ENCODE measurements around the gene KIRREL2. TPM values are rescaled to one million over a fixed set of nuclear protein-coding genes. Genes with fewer than 3 reads are reported as not detected.
"Not testable (repeated sequence)": the region's sequence is repeated elsewhere in the genome, so short reads cannot be mapped to it uniquely, and the experiment has no call there.

Gene KIRREL2
- total RNA-seq, 1 experiment from 2014 or later, result 0.19 TPM

DNA sequence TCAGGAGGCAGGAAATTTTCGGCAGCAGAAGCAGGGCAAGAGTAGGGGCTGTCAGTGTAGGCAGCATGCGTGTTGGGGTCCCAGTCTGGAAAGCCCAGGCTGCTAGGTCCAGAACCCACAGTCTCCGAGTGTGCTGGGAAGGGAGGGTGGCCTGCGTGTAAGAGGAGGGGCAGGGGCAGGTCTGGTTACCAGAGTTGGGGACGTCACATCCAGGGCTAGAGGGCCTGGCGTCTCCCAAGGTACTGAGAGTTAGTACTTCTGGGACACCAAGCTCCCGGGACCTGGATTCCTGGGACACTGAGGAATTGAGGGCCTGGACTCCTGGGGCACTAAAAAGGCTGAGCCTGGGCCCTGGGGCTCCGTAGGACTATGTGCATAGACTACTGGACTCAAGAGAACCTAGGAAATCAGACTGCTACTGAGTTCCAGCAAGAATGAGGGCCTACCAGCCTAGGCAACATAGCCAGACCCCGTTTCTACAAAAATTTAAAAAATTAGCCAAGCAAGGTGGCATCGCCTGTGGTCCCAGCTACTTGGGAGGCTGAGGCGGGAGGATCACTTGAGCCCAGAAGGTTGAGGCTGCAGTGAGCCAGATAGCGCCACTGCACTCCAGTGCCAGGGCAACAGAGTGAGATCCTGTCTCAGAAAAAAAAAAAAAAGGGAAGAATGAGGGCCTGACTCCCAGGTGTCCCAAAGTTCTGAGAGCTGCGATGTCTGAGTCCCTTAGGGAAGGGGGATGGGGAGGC lies 41.2 kb downstream of the KIRREL2 start:
- DNase-seq (ENCODE audit: low spot score), result no peak

DNA sequence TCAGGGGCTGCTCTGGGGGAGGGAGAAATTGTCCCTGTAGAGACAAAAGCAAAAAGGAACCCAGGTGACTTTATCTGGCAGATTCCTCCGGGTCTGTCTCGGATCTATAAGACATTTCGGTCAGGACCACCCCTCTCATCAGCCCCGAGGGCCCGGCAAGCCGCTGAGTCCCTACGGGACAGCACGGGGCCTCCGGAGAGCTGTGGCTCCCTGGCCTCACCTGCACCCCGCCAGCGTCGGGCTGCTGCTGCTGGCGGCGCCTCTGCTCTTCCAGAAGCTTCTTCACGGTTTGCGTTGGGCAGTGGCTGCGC lies 41.7 kb downstream of the KIRREL2 start:
- DNase-seq (ENCODE audit: low spot score), result no peak

DNA sequence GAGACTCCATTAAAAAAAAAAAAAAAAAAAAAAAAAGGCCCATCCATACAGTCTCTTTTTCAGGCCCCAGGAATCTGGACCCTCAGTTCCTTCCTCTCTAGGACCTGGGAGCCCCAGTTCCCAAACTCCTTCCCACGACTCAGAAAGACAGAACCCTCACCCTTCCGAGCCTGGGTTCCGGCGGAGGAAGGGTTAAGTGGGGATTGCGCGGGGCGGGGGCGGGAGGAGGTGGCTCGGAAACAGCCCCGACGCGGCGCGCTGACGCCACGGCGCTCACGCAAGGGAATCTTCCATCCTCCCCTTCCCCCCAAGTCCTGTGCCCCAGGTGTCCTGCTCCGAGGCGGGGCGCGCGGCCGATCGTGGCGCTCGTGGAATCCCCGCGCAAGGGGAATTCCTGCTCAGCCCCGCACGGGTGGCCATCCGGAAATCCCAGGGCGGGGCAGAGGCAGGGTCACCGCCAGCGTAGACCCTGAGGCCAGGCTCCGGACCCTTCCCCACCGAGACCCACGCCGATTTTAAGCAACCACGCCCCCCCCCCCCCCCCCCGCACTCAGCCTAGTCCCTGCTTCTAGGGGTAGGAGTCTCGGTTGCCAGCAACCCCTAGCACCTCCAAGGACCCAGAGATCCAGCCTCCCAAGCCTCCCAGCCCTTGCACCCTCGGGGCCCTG lies 43.0 kb downstream of the KIRREL2 start:
- peak; percentile 89 for DNase-seq (ENCODE audit: low spot score)

DNA sequence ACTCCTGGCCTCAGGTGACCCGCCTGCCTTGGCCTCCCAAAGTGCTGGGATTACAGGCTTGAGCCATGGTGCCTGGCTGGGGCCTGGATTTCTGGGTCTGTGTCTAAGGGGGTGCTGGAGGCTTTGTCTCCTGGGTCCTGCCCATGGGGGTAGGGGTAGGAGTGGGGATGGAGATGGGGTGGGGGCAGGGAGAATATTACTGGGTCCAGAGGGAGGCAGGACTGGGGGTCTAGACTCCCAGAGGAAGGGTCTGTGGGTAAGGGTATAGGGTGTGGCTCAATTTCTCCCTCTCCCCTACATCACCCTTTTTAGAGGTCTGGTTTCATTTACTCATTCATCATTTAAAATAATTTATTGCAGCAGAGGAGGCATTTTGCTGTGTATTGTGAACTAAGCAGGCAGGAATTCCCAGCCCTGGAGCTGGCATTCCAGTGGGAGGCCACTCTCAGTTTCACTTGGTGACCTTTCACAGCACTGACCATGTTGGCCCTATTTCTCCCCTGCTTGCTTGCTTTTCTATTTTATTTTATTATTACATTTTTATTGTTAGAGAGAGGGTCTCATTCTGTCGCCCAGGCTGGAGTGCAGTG lies 44.4 kb downstream of the KIRREL2 start:
- DNase-seq (ENCODE audit: low spot score), result no peak

DNA sequence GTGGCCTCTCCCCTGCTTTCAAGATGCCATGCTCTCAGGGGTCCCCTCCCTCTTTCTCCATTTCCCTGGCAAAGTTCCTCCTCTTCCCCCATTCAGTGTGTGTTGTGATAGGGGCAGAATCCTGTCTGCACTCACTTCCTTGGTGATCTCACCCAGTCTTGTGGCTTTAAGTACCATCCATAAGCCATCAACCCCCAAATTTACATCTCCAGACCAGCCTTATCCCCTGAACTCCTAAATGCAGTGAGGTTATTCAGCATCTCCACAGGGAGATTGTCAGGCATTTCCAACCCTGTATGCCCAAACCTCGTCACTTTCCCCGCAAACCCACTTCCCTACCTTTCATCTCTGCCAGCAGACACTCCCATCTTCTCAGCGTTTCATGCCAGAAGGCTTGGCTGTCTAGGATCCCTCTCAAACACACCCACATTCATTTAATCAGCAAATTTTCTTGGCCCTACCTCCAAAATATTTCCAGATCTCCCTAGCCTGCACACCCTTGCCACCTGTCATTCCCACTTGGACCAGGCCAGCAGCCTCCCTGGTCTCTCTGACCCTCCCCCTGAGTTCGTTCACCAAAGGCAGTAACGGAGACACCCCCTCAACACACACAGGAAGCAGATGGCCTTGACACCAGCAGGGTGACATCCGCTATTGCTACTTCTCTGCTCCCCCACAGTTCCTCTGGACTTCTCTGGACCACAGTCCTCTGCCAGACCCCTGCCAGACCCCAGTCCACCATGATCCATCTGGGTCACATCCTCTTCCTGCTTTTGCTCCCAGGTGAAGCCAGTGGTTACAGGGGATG lies 45.3 kb downstream of the KIRREL2 start, which contains the start of gene HCST:
TSS of gene HCST (plus strand) at position 676 of the 808 bp plus-strand sequence. CDS start at position 741, 65 bp downstream.
- DNase-seq (ENCODE audit: low spot score), result no peak

DNA sequence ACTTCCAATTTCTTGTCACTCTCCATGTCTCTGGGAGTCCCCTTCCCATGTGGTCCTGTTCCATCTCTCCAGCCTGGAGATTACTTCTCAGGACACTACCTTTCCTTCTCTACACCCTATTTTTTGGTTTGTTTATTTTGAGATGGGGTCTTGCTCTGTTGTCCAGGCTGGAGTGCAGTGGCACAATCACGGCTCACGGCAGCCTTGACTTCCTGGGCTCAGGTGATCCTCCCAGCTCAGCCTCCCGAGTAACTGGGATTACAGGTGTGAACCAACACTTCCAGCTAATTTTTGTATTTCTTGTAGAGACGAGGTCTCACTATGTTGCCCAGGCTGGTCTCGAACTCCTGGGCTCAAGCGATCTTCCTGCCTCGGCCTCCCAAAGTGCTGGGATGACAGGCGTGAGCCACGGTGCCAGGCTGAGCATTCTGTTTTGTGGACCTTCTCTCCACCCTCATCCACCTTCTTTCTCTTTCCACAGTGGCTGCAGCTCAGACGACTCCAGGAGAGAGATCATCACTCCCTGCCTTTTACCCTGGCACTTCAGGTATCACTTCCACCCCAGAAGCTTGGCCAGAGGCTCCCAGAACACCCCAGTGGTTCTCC lies 46.3 kb downstream of the KIRREL2 start:
- DNase-seq (ENCODE audit: low spot score), result no peak

DNA sequence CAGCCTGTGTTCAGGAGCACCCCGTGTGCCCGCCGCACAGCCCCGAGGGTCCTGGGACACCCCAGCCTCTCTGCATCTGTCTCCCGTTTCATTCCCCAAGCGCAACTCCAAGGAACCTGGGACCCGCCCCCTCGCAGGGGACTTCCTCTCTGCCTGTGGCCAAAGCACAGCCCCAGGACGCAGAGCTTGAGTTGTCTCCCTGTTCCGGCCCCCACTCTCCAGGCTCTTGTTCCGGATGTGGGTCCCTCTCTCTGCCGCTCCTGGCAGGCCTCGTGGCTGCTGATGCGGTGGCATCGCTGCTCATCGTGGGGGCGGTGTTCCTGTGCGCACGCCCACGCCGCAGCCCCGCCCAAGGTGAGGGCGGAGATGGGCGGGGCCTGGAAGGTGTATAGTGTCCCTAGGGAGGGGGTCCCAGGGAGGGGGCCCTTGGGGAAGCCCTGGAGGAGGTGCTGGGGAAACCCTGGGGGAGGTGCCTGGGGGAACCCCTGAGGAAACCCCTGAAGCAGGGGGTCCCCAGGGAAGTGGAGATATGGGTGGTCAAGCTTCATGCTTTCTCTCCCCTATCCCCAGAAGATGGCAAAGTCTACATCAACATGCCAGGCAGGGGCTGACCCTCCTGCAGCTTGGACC lies 47.0 kb downstream of the KIRREL2 start:
- peak; percentile 90 for DNase-seq (ENCODE audit: low spot score)

DNA sequence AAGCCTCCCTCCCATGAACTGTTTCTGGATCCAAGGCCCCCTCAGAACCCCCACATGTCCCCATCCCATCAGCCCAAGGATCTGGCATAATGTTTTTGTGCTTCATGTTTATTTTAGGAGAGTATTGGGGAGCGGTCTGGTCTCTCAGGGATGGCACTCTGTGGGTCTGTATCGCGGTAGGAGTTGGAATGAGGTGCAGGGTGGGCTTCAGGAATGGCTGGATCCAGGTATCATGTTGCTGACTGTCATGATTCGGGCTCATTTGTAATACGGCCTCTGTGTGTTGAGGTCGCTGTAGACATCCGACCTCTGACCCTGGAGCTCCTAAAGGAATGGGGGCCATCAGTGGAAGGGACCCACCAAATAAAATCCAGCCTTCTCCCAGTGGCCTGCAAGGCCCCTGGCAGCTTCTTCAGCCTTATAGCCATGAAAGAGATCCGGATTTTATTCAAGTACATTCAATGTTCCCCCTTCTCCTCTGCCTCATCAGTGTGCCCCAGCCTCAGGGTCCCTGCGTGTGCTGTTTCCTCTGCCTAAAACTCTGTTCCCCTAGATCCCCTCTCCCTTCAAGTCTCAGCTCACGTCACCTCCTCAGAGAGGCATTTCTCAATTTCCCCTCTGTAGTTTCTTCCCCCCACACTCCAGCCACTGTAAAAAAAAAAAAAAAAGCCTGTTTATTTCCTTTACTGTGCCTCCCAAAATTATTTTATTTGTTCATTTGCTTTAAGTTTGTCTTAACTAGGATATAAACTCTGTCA lies 47.8 kb downstream of the KIRREL2 start:
- no peak for DNase-seq (ENCODE audit: low spot score)

DNA sequence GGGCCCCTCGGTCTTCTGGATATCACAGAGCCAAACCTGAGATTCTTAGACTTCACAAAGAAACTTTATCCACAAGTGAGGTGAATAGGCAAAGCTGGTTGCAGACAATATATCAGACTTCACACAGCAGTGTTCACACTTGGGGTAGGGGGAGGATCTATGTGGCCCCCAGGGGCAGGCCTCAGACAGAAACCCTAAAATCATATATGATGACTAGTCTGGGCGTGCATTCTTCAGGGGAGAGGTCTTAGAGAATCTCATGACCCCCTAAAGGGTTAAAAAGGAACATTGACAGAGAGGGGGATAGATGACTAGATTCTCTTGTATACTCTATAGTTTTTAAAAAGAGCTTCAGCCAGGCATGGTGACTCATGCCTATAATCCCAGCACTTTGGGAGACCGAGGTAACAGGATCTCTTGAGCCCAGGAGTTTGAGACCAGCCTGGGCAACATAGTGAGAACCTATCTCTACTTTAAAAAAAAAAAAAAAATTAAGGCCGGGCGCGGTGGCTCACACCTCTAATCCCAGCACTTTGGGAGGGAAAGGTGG lies 48.5 kb downstream of the KIRREL2 start:
- DNase-seq (ENCODE audit: low spot score), result no peak

DNA sequence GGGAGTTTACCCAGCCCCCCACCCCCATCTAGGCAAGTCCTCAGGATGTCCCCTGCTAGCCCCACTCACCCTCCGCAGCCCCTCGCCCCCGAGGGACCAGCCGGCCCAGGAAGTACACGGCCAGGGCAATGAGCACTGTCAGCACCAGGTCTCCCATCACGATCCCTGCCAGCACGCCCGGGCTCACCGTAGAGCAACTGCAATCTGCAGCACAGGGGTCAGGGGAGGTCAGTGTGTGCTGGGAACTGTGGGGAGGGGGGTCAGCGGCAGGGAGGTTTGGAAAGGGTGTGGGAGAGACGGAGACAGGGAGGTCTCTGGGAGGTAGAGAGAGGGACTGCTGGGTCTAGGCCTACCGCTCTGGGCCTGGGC lies 50.6 kb downstream of the KIRREL2 start:
- DNase-seq (ENCODE audit: low spot score), result no peak

DNA sequence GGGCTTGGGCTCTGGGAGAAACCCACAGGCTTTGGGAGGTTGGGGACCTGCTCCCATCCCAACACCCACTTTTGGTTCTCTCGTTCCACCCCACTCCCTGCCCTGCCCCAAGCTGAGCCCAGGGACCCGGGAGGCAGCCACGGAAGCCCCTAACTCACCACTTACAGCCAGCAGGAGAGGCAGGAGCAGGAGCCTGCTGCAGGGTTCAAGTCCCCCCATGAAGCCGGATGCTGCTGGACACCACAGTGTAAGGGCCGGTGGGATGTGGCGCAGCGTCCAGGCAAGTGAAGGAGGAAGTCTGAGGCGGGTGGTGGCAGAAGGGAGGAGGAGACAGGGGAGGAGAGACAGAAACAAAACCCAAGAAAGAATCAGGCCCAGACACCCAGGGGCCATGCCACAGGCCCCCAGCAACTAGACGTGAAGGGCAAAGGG lies 51.3 kb downstream of the KIRREL2 start, which contains the start of gene TYROBP:
TSS of gene TYROBP (minus strand) at position 286 of the 432 bp plus-strand sequence. CDS start at position 219, 67 bp downstream.
- DNase-seq (ENCODE audit: low spot score), result no peak

DNA sequence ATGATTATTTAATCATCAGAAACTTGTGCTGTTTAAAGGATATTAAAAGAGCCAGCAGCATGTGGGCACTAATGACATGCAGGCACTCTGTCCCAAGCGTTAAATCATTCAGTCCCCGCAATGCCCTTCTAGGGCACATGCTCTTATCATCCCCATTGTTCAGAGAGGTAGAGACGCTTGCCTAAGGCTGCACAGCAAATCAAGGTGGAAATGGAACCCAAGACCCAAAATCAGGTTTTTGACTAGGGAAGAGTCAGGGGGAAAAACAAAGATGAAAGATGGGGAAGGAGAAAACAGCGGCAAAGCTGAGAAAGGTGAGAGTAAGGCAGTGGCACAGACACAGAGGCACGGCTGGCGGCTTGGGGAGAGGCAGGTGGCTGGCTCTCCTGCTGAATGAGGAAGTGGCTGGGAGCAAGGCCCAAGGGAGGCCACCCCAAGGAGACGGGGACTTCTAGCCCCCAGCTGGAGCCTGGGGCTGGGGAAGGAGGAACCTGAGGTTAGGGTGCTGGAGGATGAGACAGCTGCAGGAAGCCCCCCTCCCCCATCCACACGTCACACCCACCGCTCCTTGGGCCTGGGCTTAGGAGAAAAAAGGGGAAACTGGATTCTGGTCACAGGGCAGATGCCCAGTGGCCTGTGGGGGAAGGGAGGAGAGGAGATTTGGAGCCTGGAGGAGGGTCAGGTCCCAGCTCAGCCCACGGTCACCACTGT lies 52.4 kb downstream of the KIRREL2 start:
- DNase-seq (ENCODE audit: low spot score), result no peak

DNA sequence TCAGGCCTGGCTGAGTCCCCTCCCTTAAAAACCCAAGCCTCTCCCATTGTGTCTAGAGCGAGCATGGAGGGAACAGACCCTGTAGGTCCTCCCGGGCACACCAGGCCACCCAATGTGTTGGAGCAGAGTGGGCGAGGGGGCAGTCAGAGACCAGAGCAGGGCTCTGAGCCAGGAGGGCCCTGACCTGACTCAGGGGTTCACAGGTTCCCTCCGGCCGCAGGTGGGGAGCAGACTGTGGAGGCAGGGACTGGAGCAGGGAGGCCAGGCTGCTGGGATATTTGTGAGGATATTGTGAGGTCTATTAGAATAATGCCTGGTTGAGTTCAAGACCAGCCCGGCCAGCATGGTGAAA lies 52.9 kb downstream of the KIRREL2 start:
- DNase-seq (ENCODE audit: low spot score), result no peak

DNA sequence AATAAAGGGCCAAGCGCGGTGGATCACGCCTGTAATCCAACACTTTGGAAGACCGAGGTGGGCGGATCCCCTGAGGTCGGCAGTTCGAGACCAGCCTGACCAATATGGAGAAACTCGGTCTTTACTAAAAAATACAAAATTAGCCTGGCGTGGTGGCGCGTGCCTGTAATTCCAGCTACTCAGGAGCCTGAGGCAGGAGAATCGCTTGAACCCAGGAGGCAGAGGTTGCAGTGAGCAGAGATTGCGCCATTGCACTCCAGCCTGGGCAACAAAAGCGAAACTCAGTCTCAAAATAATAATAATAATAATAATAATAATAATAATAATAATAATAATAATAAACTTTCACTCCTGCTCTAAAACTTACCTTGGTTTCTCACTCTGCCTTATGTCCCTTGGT lies 53.6 kb downstream of the KIRREL2 start:
- not testable (repeated sequence) for DNase-seq (ENCODE audit: low spot score)

DNA sequence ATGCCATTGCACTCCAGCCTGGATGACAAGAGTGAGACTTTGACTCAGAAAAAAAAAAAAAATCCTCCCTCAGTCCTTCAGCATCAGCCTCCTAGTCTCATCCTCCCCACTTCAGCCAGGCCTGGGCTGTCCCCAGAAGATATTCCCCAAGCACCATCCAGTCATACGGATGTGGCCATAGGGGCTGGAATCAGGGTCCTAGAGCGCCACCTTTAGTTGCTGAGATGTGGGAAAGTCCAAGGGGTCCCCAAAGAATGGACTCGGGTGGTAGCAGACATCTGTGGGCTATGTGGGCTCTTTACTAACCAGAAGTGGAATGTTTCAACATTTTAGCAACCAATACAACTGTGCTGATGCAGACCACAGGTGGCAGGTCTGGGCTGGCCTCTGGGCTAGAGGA lies 54.5 kb downstream of the KIRREL2 start:
- no peak for DNase-seq (ENCODE audit: low spot score)

DNA sequence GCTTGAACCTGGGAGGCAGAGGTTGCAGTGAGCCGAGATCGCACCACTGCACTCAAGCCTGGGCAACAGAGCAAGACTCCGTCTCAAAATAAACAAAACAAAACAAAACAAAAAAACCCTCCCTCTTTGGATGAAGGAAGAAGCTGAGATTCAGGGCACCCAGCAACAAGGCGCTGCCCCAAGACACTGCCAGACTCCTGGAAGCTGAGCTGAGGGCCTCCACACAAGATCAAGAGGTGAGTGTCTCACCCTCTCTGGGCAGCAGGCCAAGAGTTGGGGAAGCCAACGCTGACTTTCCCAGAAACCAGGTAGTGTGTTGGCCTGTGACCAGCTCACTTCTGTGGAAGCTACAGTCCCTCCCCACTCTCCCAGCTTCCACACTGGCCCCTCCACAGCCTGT lies 55.1 kb downstream of the KIRREL2 start:
- peak; percentile 70 for DNase-seq (ENCODE audit: low spot score)

DNA sequence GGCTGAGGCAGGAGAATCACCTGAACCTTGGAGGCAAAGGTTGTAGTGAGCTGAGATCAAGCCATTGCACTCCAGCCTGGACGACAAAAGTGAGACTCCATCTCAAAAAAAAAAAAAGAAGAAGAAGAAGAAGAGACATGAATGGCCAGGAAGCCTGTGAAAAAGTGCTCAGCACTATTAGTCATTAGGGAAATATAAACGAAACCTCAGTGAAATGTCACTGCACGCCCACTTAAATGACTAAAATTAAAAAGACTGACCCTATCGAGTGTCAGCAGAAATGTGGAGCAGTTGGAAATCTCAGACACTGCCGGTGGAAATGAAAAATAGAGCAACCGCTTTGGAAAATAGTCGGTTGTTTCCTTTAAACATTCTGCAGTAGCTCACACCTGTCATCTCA lies 56.9 kb downstream of the KIRREL2 start:
- DNase-seq (ENCODE audit: low spot score), result no peak

DNA sequence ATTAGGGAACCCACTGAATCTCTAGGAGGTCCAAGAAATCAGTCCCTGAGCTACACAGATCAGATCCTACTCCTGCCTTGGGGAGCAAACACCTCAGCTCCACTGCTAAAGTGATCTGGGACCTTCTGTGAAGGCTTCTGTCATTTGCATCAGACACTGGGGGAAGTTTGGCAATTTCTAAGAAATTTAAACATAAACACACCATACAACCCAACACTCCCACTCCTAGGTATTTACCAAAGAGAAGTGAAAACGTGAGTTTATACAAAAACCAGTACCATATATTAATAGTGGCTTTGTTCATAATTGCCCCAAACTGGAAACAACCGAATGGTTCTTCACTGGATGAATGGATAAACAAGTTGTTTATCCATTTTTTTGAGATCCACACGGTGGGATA lies 58.7 kb downstream of the KIRREL2 start:
- no peak for DNase-seq (ENCODE audit: low spot score)
